H1 (cell line): ENCODE measurements around the gene TUBGCP6. TPM values are rescaled to one million over a fixed set of nuclear protein-coding genes. Genes with fewer than 3 reads are reported as not detected.
A peak's percentile ranks its signal among the peaks of the same experiment; 100 is the strongest.

Experiments
- CTCF ChIA-PET: fragments of 300-600 bp; sonication (Branson Sonifier 250); formaldehyde crosslinking; loops from one replicate; lab custom pipeline; 2021; ENCODE audit not compliant: partially characterized antibody; lab: Charles Lee
- POLR2A ChIA-PET: fragments of 300-600 bp; sonication (Branson Sonifier 250); formaldehyde crosslinking; loops from one replicate; lab custom pipeline; 2021; ENCODE audit warnings: inconsistent platforms; ENCODE audit not compliant: partially characterized antibody; lab: Charles Lee
- DNase-seq, 2 experiments: peaks; one replicate each; pipeline versions ENCODE4 v3.0.0 to v3.0.0-alpha.2; 2010 to 2022; ENCODE audit warnings: low spot score in 2 of 2, low read depth in 1 of 2, mixed read lengths in 1 of 2
- FAIRE-seq: peaks from 2 replicates; lab custom pipeline; 2011; peaks lifted over from hg19 to GRCh38; lab: Jason Lieb, UNC
- H2AFZ ChIP-seq: 2 replicates; pipeline ENCODE4 v1.8.1; 2012; ENCODE audit warnings: low read length, inconsistent platforms
- H2AK5ac ChIP-seq: 2 replicates; pipeline ENCODE4 v1.6.1; 2013; ENCODE audit warnings: low read depth, low read length
- H2BK120ac ChIP-seq: replicated peaks from 2 replicates; pipeline ENCODE3; 2013; ENCODE audit warnings: low read depth, low read length, inconsistent platforms
- H2BK12ac ChIP-seq: 2 replicates; pipeline ENCODE4 v1.6.1; 2013; ENCODE audit warnings: low read depth, low read length
- H2BK15ac ChIP-seq: 2 replicates; pipeline ENCODE4 v1.6.1; 2013; ENCODE audit warnings: low read length
- H2BK20ac ChIP-seq: 2 replicates; pipeline ENCODE4 v1.6.1; 2013; ENCODE audit warnings: low read length
- H2BK5ac ChIP-seq: 2 replicates; pipeline ENCODE4 v1.6.1; 2013; ENCODE audit warnings: low read depth, low read length
- H3K14ac ChIP-seq: 2 replicates; pipeline ENCODE4 v1.6.1; 2013; ENCODE audit warnings: inconsistent platforms; ENCODE audit not compliant: insufficient read length
- H3K18ac ChIP-seq: 2 replicates; pipeline ENCODE4 v1.6.1; 2013; ENCODE audit warnings: low read length; ENCODE audit errors: extremely low read depth
- H3K23ac ChIP-seq: 2 replicates; pipeline ENCODE4 v1.6.1; 2013; ENCODE audit warnings: inconsistent platforms; ENCODE audit not compliant: insufficient read length
- H3K23me2 ChIP-seq: 2 replicates; pipeline ENCODE4 v1.6.1; 2013; ENCODE audit warnings: low read depth, low read length
- H3K27ac ChIP-seq: 2 replicates; pipeline ENCODE4 v1.6.1; 2011; ENCODE audit warnings: low read depth, low read length, inconsistent platforms
- H3K27me3 ChIP-seq, 4 experiments: replicated peaks in 1 of 4; 1 replicate in 1 of 4; 2 replicates in 3 of 4; pipeline versions ENCODE4 v1.6.1 to v1.8.1; 2011 to 2013; ENCODE audit warnings: low read length in 3 of 4, mild to moderate bottlenecking in 3 of 4, inconsistent platforms in 2 of 4, mixed read lengths in 2 of 4, moderate library complexity in 1 of 4; ENCODE audit not compliant: control insufficient read depth in 3 of 4, insufficient read depth in 3 of 4; ENCODE audit errors: extremely low read depth in 1 of 4
- H3K36me3 ChIP-seq, 4 experiments: 2 replicates each; pipeline versions ENCODE4 v1.6.1 to v1.8.1; 2011 to 2013; ENCODE audit warnings: mild to moderate bottlenecking in 4 of 4, low read length in 3 of 4, moderate library complexity in 2 of 4, control low read depth in 1 of 4, inconsistent platforms in 1 of 4; ENCODE audit not compliant: insufficient read depth in 4 of 4, control insufficient read depth in 2 of 4
- H3K4ac ChIP-seq: replicated peaks from 2 replicates; pipeline ENCODE3; 2013; ENCODE audit warnings: low read length, low read depth, mixed read lengths, inconsistent platforms; ENCODE audit not compliant: insufficient read length
- H3K4me1 ChIP-seq, 4 experiments: replicated peaks in 1 of 4; 1 replicate in 1 of 4; 2 replicates in 3 of 4; pipeline versions ENCODE4 v1.6.1 to v1.8.1; 2011 to 2013; ENCODE audit warnings: low read length in 3 of 4, inconsistent platforms in 2 of 4, mixed read lengths in 1 of 4; ENCODE audit not compliant: insufficient read depth in 4 of 4, control insufficient read depth in 3 of 4
- H3K4me2 ChIP-seq, 2 experiments: 2 replicates each; pipeline versions ENCODE4 v1.6.1 to v1.8.1; 2011 to 2013; ENCODE audit warnings: low read depth in 2 of 2, low read length in 2 of 2, control low read depth in 1 of 2, inconsistent platforms in 1 of 2, mild to moderate bottlenecking in 1 of 2; ENCODE audit not compliant: insufficient read depth in 1 of 2
- H3K4me3 ChIP-seq, 4 experiments: fragments of 200-600, 300-600 bp in 1 of 4; sonication (generic), shearing (Covaris generic), sonication (Bioruptor Twin) in 1 of 4; 2 replicates each; pipeline versions ENCODE4 v1.5.1 to v1.8.1; 2011 to 2016; ENCODE audit warnings: low read length in 4 of 4, low read depth in 3 of 4, control low read depth in 2 of 4, inconsistent platforms in 2 of 4, mild to moderate bottlenecking in 2 of 4, mixed read lengths in 1 of 4, moderate library complexity in 1 of 4; ENCODE audit not compliant: insufficient read depth in 2 of 4; ENCODE audit errors: extremely low read depth in 1 of 4
- H3K56ac ChIP-seq: replicated peaks from 2 replicates; pipeline ENCODE3; 2013; ENCODE audit warnings: low read depth, mild to moderate bottlenecking, mixed read lengths, low read length, inconsistent platforms; ENCODE audit not compliant: insufficient read length
- H3K79me1 ChIP-seq: 2 replicates; pipeline ENCODE4 v1.6.1; 2013; ENCODE audit warnings: low read depth, low read length, control low read depth
- H3K79me2 ChIP-seq, 2 experiments: 2 replicates each; pipeline versions ENCODE4 v1.6.1 to v1.8.1; 2012 to 2013; ENCODE audit warnings: low read length in 2 of 2, mild to moderate bottlenecking in 2 of 2, inconsistent platforms in 1 of 2; ENCODE audit not compliant: insufficient read depth in 2 of 2, control insufficient read depth in 1 of 2
- H3K9ac ChIP-seq, 4 experiments: replicated peaks in 1 of 4; 1 replicate in 1 of 4; 2 replicates in 3 of 4; pipeline versions ENCODE4 v1.6.1 to v1.8.1; 2011 to 2013; ENCODE audit warnings: low read depth in 3 of 4, low read length in 3 of 4, control low read depth in 2 of 4, mild to moderate bottlenecking in 2 of 4, moderate library complexity in 2 of 4, inconsistent platforms in 1 of 4; ENCODE audit errors: extremely low read depth in 1 of 4
- H3K9me3 ChIP-seq, 2 experiments: 2 replicates each; pipeline versions ENCODE4 v1.6.1 to v1.8.1; 2012 to 2013; ENCODE audit warnings: mild to moderate bottlenecking in 2 of 2, moderate library complexity in 2 of 2, control low read depth in 1 of 2, inconsistent platforms in 1 of 2, low read depth in 1 of 2, low read length in 1 of 2, mixed read lengths in 1 of 2; ENCODE audit not compliant: insufficient read depth in 2 of 2
- H4K20me1 ChIP-seq, 2 experiments: replicated peaks in 1 of 2; 2 replicates each; pipeline versions ENCODE3 to v1.8.1; 2011 to 2013; ENCODE audit warnings: inconsistent platforms in 2 of 2, low read length in 2 of 2, mild to moderate bottlenecking in 1 of 2; ENCODE audit not compliant: insufficient read depth in 2 of 2, control insufficient read depth in 1 of 2
- H4K5ac ChIP-seq: 2 replicates; pipeline ENCODE4 v1.6.1; 2013; ENCODE audit warnings: low read length, low read depth, mixed read lengths, inconsistent platforms; ENCODE audit not compliant: insufficient read length
- H4K8ac ChIP-seq: 2 replicates; pipeline ENCODE4 v1.8.0; 2013; ENCODE audit warnings: mild to moderate bottlenecking, moderate library complexity, low read length, inconsistent platforms; ENCODE audit not compliant: insufficient read depth; ENCODE audit errors: extremely low read depth
- H4K91ac ChIP-seq: replicated peaks from 2 replicates; pipeline ENCODE3; 2013; ENCODE audit warnings: low read length, mixed read lengths, inconsistent platforms; ENCODE audit not compliant: insufficient read length
- EGR1 ChIP-seq: IDR thresholded peaks from 2 replicates; pipeline ENCODE4 v1.6.1; 2011; ENCODE audit warnings: low read depth, low read length, borderline replicate concordance
- KDM1A ChIP-seq: fragments of 200-600, 300-600 bp; sonication (generic); IDR thresholded peaks from 2 replicates; pipeline ENCODE4 v1.7.1; 2016; ENCODE audit warnings: mild to moderate bottlenecking, low read length, borderline replicate concordance
- WGBS, 2 experiments: shearing (Covaris generic) in 1 of 2; methylation state at CpG; one replicate each; pipeline versions ENCODE4 v1.1.6 to v1.1.7; 2013 to 2015; ENCODE audit warnings: low lambda C conversion rate in 2 of 2, mixed read lengths in 2 of 2, inconsistent platforms in 1 of 2, low coverage in 1 of 2, missing lambda C conversion rate in 1 of 2; ENCODE audit not compliant: insufficient replicate concordance in 2 of 2, insufficient coverage in 1 of 2, insufficient read length in 1 of 2; ENCODE audit errors: extremely low coverage in 1 of 2, missing lambda C conversion rate in 1 of 2; 5-methylcytosine and 5-hydroxymethylcytosine counted together
- polyA plus RNA-seq, 7 experiments: library from polyadenylated mRNA; depleted of rRNA in 3 of 7; stranded (reverse) in 5 of 7; unstranded in 2 of 7; fragments of >200 nt in 5 of 7; fragments of 200-250 nt in 2 of 7; gene quantifications; 1 replicate in 5 of 7; 2 replicates in 1 of 7; 4 replicates in 1 of 7; pipeline versions ENCODE4 v1.2.1 to v1.2.3, GENCODE V29; 2011 to 2013; ENCODE audit warnings: missing spikeins in 2 of 7, mixed read lengths in 2 of 7
- total RNA-seq: library from RNA; stranded (reverse); fragmentation: NEBNext Ultra II Directional; extraction: Animal tissue kit (Norgen Biotek cat#: 25700); gene quantifications from 2 replicates; pipeline ENCODE4 v1.2.1, GENCODE V29; 2021

The TUBGCP6 gene
- total and polyA plus RNA-seq, 2 of the 8 experiments (the other 6 are each of a cell fraction or from before 2014, with no cell fraction given), result 24.2 to 24.7 TPM

DNA sequence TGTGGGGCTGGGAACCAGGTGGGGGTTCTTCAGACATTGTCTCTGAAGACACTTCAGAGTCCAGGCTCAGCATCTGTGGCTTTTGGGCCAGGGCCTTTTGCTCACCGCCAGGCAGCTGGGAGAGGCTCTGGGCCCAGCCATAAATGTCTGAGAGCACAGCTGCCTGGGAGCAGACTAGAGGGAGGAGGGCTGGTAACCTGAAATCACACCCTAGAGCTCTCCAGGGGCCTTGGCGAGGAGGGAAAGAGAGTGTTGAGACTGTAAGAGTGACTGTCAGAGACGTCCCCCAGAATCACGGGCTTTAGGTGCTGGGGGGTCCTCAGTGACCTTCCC lies 55.0 kb downstream of the TUBGCP6 start:
- ChIA-PET POLR2A (interaction anchor here (1.8 kb wide), 1 partner anchor 15 kb away, joined by 9 read pairs; no protein-coding TSS in a partner anchor), CTCF (interaction anchor here (0.8 to 4.4 kb wide), 12 partner anchors 12 to 130 kb away, joined by 3 to 21 read pairs (median 4); no protein-coding TSS in a partner anchor)
- no peak overlapping the region for H4K91ac ChIP-seq
- H3K27ac ChIP-seq, result no peak overlapping the region
- no peak overlapping the region for H2BK5ac ChIP-seq
- H3K36me3 ChIP-seq, result peaks cover 3 to 12% (median 5%) of the 10 kb centered on the region in 4 experiments; a peak in 4 of 8 replicates
- peak overlapping the region; percentile 71; the same call in 1 of the 2 replicates for H4K8ac ChIP-seq
- no peak overlapping the region for H2BK20ac ChIP-seq
- peak overlapping the region in 1 of 4 experiments; percentile 57; a peak in 2 of 8 replicates for H3K4me3 ChIP-seq
- H3K27me3 ChIP-seq, result peaks cover 0 to 6% (median 2%) of the 10 kb centered on the region in 4 experiments; a peak in 3 of 7 replicates
- H2AK5ac ChIP-seq, result no peak overlapping the region
- H2BK12ac ChIP-seq, result no peak overlapping the region
- no peak for DNase-seq
- no peak overlapping the region for H3K14ac ChIP-seq
- peaks cover 21 to 34% of the 10 kb centered on the region in 2 experiments for H4K20me1 ChIP-seq
- no peak for FAIRE-seq
- H3K23me2 ChIP-seq, result peaks cover 8% of the 10 kb centered on the region; the same call in 1 of the 2 replicates
- H3K79me1 ChIP-seq, result peaks cover 12% of the 10 kb centered on the region
- H3K18ac ChIP-seq, result no peak overlapping the region
- no peak overlapping the region for H2BK15ac ChIP-seq
- peaks cover 0 to 23% of the 10 kb centered on the region in 2 experiments; a peak in 1 of 4 replicates for H3K79me2 ChIP-seq
- H4K5ac ChIP-seq, result no peak overlapping the region
- TF ChIP-seq EGR1 (no peak), KDM1A (no peak)
- no peak overlapping the region for H2AFZ ChIP-seq
- H3K4ac ChIP-seq, result no peak overlapping the region
- H2BK120ac ChIP-seq, result no peak overlapping the region
- H3K23ac ChIP-seq, result no peak overlapping the region
- peak overlapping the region; percentile 41 to 67; a peak in 2 of 4 replicates for H3K4me2 ChIP-seq
- WGBS, 2 experiments, result 57% methylated on average over 4 of the region's 4 CpGs; no CpG with 5 or more reads in 1 of the 2 experiments
- no peaks in the 10 kb centered on the region for H3K9me3 ChIP-seq
- no peak overlapping the region for H3K9ac ChIP-seq
- peaks cover 2 to 23% (median 10%) of the 10 kb centered on the region in 4 experiments; a peak in 6 of 7 replicates for H3K4me1 ChIP-seq
- no peak overlapping the region for H3K56ac ChIP-seq
